PC-9 (cell line): ENCODE measurements around the gene PTPMT1. TPM values are rescaled to one million over a fixed set of nuclear protein-coding genes. Genes with fewer than 3 reads are reported as not detected.

Experiments
- BruUV-seq: library from RNA; stranded (reverse); fragments of 400-500 nt; replicated peaks from 2 replicates; lab custom pipeline; 2021; lab: Mats Ljungman, UMichigan
- CTCF ChIA-PET: fragments of 300-600 bp; sonication (Branson Sonifier 250); formaldehyde crosslinking; loops from one replicate; lab custom pipeline; 2022; ENCODE audit warnings: antibody characterized with exemption; lab: Charles Lee
- POLR2A ChIA-PET: fragments of 300-600 bp; sonication (Branson Sonifier 250); formaldehyde crosslinking; loops from one replicate; lab custom pipeline; 2022; ENCODE audit warnings: antibody characterized with exemption; ENCODE audit not compliant: unreplicated experiment; lab: Charles Lee
- DNase-seq, 2 experiments: peaks; one replicate each; pipeline versions ENCODE4 v3.0.0 to v3.0.0-alpha.2; 2015 to 2022; ENCODE audit warnings: mixed read lengths in 1 of 2
- H2AFZ ChIP-seq: fragments of 200-600 bp; sonication (generic); 2 replicates; pipeline ENCODE4 v1.8.1; 2017; ENCODE audit warnings: antibody characterized with exemption
- H3F3A ChIP-seq: fragments of 200-600 bp; sonication (generic); 2 replicates; pipeline ENCODE4 v1.8.1; 2017; ENCODE audit warnings: antibody characterized with exemption, mild to moderate bottlenecking, low read depth; ENCODE audit not compliant: insufficient read depth
- H3K27ac ChIP-seq: fragments of 200-600 bp; sonication (generic); 2 replicates; pipeline ENCODE4 v1.6.1; 2016; ENCODE audit warnings: mixed run types
- H3K27me3 ChIP-seq: fragments of 200-600 bp; sonication (generic); 2 replicates; pipeline ENCODE4 v1.6.1; 2016; ENCODE audit warnings: low read depth, mixed run types; ENCODE audit not compliant: insufficient read depth
- H3K36me3 ChIP-seq: fragments of 200-600 bp; sonication (generic); 2 replicates; pipeline ENCODE4 v1.6.1; 2016; ENCODE audit warnings: low read depth, mixed run types
- H3K4me1 ChIP-seq: fragments of 200-600 bp; sonication (generic); replicated peaks from 2 replicates; pipeline ENCODE4 v1.6.1; 2016; ENCODE audit warnings: mixed run types; ENCODE audit not compliant: insufficient read depth
- H3K4me2 ChIP-seq: fragments of 200-600 bp; sonication (generic); 2 replicates; pipeline ENCODE4 v1.6.1; 2017; ENCODE audit warnings: mixed run types
- H3K4me3 ChIP-seq: fragments of 200-600 bp; sonication (generic); 2 replicates; pipeline ENCODE4 v1.6.1; 2016; ENCODE audit warnings: mixed run types
- H3K79me2 ChIP-seq: fragments of 200-600 bp; sonication (generic); 2 replicates; pipeline ENCODE4 v1.6.1; 2017; ENCODE audit warnings: low read depth, mixed run types
- H3K9me2 ChIP-seq: fragments of 200-600 bp; sonication (generic); 2 replicates; pipeline ENCODE4 v1.8.1; 2017; ENCODE audit warnings: mild to moderate bottlenecking; ENCODE audit not compliant: insufficient read depth
- H3K9me3 ChIP-seq: fragments of 200-600 bp; sonication (generic); 2 replicates; pipeline ENCODE4 v1.8.1; 2016; ENCODE audit warnings: low read depth; ENCODE audit not compliant: insufficient read depth
- H4K20me1 ChIP-seq: fragments of 200-600 bp; sonication (generic); 2 replicates; pipeline ENCODE4 v1.8.1; 2017; ENCODE audit not compliant: insufficient read depth
- CTCF ChIP-seq: fragments of 200-600 bp; sonication (generic); conservative IDR thresholded peaks from 2 replicates; pipeline ENCODE4 v1.6.1; 2017; ENCODE audit warnings: mixed run types, antibody characterized with exemption, mild to moderate bottlenecking, moderate library complexity
- EZH2 ChIP-seq: fragments of 200-600 bp; sonication (generic); IDR thresholded peaks from 2 replicates; pipeline ENCODE4 v1.8.0; 2017; ENCODE audit warnings: antibody characterized with exemption, low read depth
- intact Hi-C: fragments of 100-400 bp; cut with micrococcal nuclease; formaldehyde crosslinking; loops from one replicate; pipeline ENCODE4 v1.10.0; 2022; ENCODE audit not compliant: unreplicated experiment
- total RNA-seq: library from RNA; stranded (reverse); gene quantifications from 2 replicates; pipeline ENCODE4 v1.2.3, GENCODE V29; 2021

The PTPMT1 gene
- total RNA-seq, 1 experiment from 2014 or later = 79.0 TPM

- no peaks in the 10 kb centered on the region for H3K79me2 ChIP-seq
- no peaks in the 10 kb centered on the region for H3K9me2 ChIP-seq
- TF ChIP-seq EZH2 (no peak), CTCF (no peak)
- peaks cover 19% of the 10 kb centered on the region; the same call in 1 of the 2 replicates for H3K27me3 ChIP-seq
- DNase-seq = no peak
- intact Hi-C loops = no loop called here
- no TSS peak for BruUV-seq
- no peak overlapping the region for H2AFZ ChIP-seq
- no peaks in the 10 kb centered on the region for H3K9me3 ChIP-seq
- H3F3A ChIP-seq = peaks cover 7% of the 10 kb centered on the region; the same call in 1 of the 2 replicates
- ChIA-PET POLR2A (no interaction called here), CTCF (no interaction called here)
- H3K4me3 ChIP-seq = no peak overlapping the region
- H3K4me2 ChIP-seq = no peak overlapping the region
- no peaks in the 10 kb centered on the region for H4K20me1 ChIP-seq
- no peaks in the 10 kb centered on the region for H3K4me1 ChIP-seq
- no peak overlapping the region for H3K27ac ChIP-seq
- no peaks in the 10 kb centered on the region for H3K36me3 ChIP-seq
These were observed 24.2 kb downstream of the PTPMT1 start for GRCh38 chr11:47589584-47589976.

GRCh38 chr11:47589977-47590861 is 24.8 kb downstream of the PTPMT1 start:
- Histone ChIP-seq H3K4me1 (no peaks in the 10 kb centered on the region), H3K4me3 (no peak overlapping the region), H3F3A (peaks cover 7% of the 10 kb centered on the region; the same call in 1 of the 2 replicates), H3K9me2 (no peaks in the 10 kb centered on the region), H3K36me3 (no peaks in the 10 kb centered on the region), H3K9me3 (no peaks in the 10 kb centered on the region), H2AFZ (no peak overlapping the region), H3K79me2 (no peaks in the 10 kb centered on the region), H4K20me1 (no peaks in the 10 kb centered on the region), H3K27me3 (peaks cover 22% of the 10 kb centered on the region; the same call in 1 of the 2 replicates), H3K27ac (no peak overlapping the region), H3K4me2 (no peak overlapping the region)
- TF ChIP-seq EZH2 = no peak
- no peak for TF ChIP-seq CTCF
- CTCF ChIA-PET = no interaction called here
- intact Hi-C loops = no loop called here
- DNase-seq = no peak
- POLR2A ChIA-PET = no interaction called here
- no TSS peak for BruUV-seq

- Histone ChIP-seq H3K79me2 (no peaks in the 10 kb centered on the region), H2AFZ (no peak overlapping the region), H3K4me2 (no peak overlapping the region), H3K9me2 (no peaks in the 10 kb centered on the region), H3F3A (peaks cover 7% of the 10 kb centered on the region; the same call in 1 of the 2 replicates), H3K4me3 (no peak overlapping the region), H3K36me3 (no peaks in the 10 kb centered on the region), H3K9me3 (no peaks in the 10 kb centered on the region), H3K27me3 (peaks cover 22% of the 10 kb centered on the region; the same call in 1 of the 2 replicates), H3K27ac (no peak overlapping the region), H4K20me1 (no peaks in the 10 kb centered on the region), H3K4me1 (no peaks in the 10 kb centered on the region)
- intact Hi-C loops = no loop called here
- CTCF ChIA-PET = interaction anchor here (0.6 kb wide), 1 partner anchor 38 kb away, joined by 4 read pairs; no protein-coding TSS in a partner anchor
- BruUV-seq = no TSS peak
- TF ChIP-seq CTCF = no peak
- TF ChIP-seq EZH2 = no peak
- POLR2A ChIA-PET = no interaction called here
- no peak for DNase-seq
These were observed 26.4 kb downstream of the PTPMT1 start for GRCh38 chr11:47591764-47592163.
